NCI-H2196 treated with DMSO at 0.1 percent for 48 hours (cell line): ENCODE measurements around the gene PAK1.
"Not testable (repeated sequence)": the region's sequence is repeated elsewhere in the genome, so short reads cannot be mapped to it uniquely, and the experiment has no call there.

Experiments
- DNase-seq: peaks from one replicate; lab custom pipeline; 2025; ENCODE audit not compliant: unreplicated experiment; lab: John Stamatoyannopoulos, UW

The PAK1 gene

GRCh38 chr11:77473801-77474683, at the start of gene PAK1:
PAK1 (minus strand) TSS chr11:77474094; CDS start chr11:77392520, 81,574 bp downstream.
- peak; percentile 96 for DNase-seq

- DNase-seq = no peak
Observed at GRCh38 chr11:77522215-77522614, 48.3 kb upstream of the PAK1 start.

- DNase-seq = no peak
Observed at GRCh38 chr11:77519847-77520246, 46.0 kb upstream of the PAK1 start.

- no peak for DNase-seq
Observed at GRCh38 chr11:77518471-77518870, 44.6 kb upstream of the PAK1 start.

GRCh38 chr11:77517753-77518152, 43.9 kb upstream of the PAK1 start:
- no peak for DNase-seq

GRCh38 chr11:77517226-77517625, 43.3 kb upstream of the PAK1 start:
- no peak for DNase-seq

- no peak for DNase-seq
Observed at GRCh38 chr11:77515483-77515882, 41.6 kb upstream of the PAK1 start.

- no peak for DNase-seq
Observed at GRCh38 chr11:77515063-77515462, 41.2 kb upstream of the PAK1 start.

GRCh38 chr11:77512092-77512491, 38.2 kb upstream of the PAK1 start:
- DNase-seq = no peak

GRCh38 chr11:77510851-77511250, 37.0 kb upstream of the PAK1 start:
- no peak for DNase-seq

- no peak for DNase-seq
Observed at GRCh38 chr11:77510095-77510494, 36.2 kb upstream of the PAK1 start.

GRCh38 chr11:77508019-77508418, 34.1 kb upstream of the PAK1 start:
- DNase-seq = no peak

GRCh38 chr11:77506857-77507256, 33.0 kb upstream of the PAK1 start:
- DNase-seq = no peak

GRCh38 chr11:77505956-77506355, 32.1 kb upstream of the PAK1 start:
- no peak for DNase-seq

GRCh38 chr11:77503006-77503405, 29.1 kb upstream of the PAK1 start:
- no peak for DNase-seq

GRCh38 chr11:77502346-77502905, 28.5 kb upstream of the PAK1 start:
- DNase-seq = no peak

- no peak for DNase-seq
Observed at GRCh38 chr11:77501758-77502157, 27.9 kb upstream of the PAK1 start.

GRCh38 chr11:77497368-77497767, 23.5 kb upstream of the PAK1 start:
- no peak for DNase-seq

- DNase-seq = no peak
Observed at GRCh38 chr11:77495526-77495925, 21.6 kb upstream of the PAK1 start.

GRCh38 chr11:77490035-77490434, 16.1 kb upstream of the PAK1 start:
- DNase-seq = not testable (repeated sequence)

- DNase-seq = no peak
Observed at GRCh38 chr11:77487790-77488189, 13.9 kb upstream of the PAK1 start.

- DNase-seq = no peak
Observed at GRCh38 chr11:77479746-77480352, 6.0 kb upstream of the PAK1 start.
